Astrocyte (in vitro differentiated cells and primary cell): ENCODE data around the gene NCOA1. TPM values are rescaled to one million over a fixed set of nuclear protein-coding genes. Genes with fewer than 3 reads are reported as not detected.

Source experiments
- DNase-seq: peaks from one replicate; pipeline ENCODE4 v3.0.0-alpha.2; 2010; ENCODE audit warnings: low read depth
- FAIRE-seq: peaks from 2 replicates; lab custom pipeline; 2011; peaks lifted over from hg19 to GRCh38; lab: Jason Lieb, UNC
- H2AFZ ChIP-seq: 2 replicates; pipeline ENCODE4 v1.6.0; 2012; ENCODE audit warnings: low read depth, low read length, inconsistent platforms
- H3K27ac ChIP-seq: 2 replicates; pipeline ENCODE4 v1.5.1; 2011; ENCODE audit warnings: low read depth, low read length, inconsistent platforms
- H3K27me3 ChIP-seq: 2 replicates; pipeline ENCODE4 v1.6.0; 2011; ENCODE audit warnings: low read length, inconsistent platforms; ENCODE audit not compliant: insufficient read depth
- H3K36me3 ChIP-seq: 2 replicates; pipeline ENCODE4 v1.5.1; 2011; ENCODE audit warnings: low read length, inconsistent platforms; ENCODE audit not compliant: insufficient read depth
- H3K4me1 ChIP-seq: 2 replicates; pipeline ENCODE4 v1.5.1; 2011; ENCODE audit warnings: low read length, inconsistent platforms; ENCODE audit not compliant: insufficient read depth
- H3K4me2 ChIP-seq: 2 replicates; pipeline ENCODE4 v1.6.0; 2012; ENCODE audit warnings: low read length, inconsistent platforms
- H3K4me3 ChIP-seq: 2 replicates; pipeline ENCODE4 v1.5.1; 2011; ENCODE audit warnings: low read depth, mild to moderate bottlenecking, low read length, inconsistent platforms; ENCODE audit not compliant: insufficient read depth
- H3K79me2 ChIP-seq: 2 replicates; pipeline ENCODE4 v1.6.0; 2012; ENCODE audit warnings: mild to moderate bottlenecking, low read length, inconsistent platforms; ENCODE audit not compliant: insufficient read depth
- H3K9ac ChIP-seq: 2 replicates; pipeline ENCODE4 v1.6.0; 2012; ENCODE audit warnings: mild to moderate bottlenecking, low read length, inconsistent platforms
- H3K9me3 ChIP-seq: 2 replicates; pipeline ENCODE4 v1.5.1; 2012; ENCODE audit warnings: low read depth, mild to moderate bottlenecking, low read length, inconsistent platforms; ENCODE audit not compliant: insufficient read depth
- H4K20me1 ChIP-seq: 2 replicates; pipeline ENCODE4 v1.6.0; 2012; ENCODE audit warnings: low read length, inconsistent platforms; ENCODE audit not compliant: insufficient read depth
- H3K27ac Mint-ChIP-seq: one replicate; pipeline ENCODE4 v1.8.0; 2021; ENCODE audit warnings: mild to moderate bottlenecking, mixed read lengths; ENCODE audit not compliant: unreplicated experiment
- H3K27me3 Mint-ChIP-seq: one replicate; pipeline ENCODE4 v1.8.0; 2021; ENCODE audit warnings: low read depth, mixed read lengths; ENCODE audit not compliant: unreplicated experiment
- H3K36me3 Mint-ChIP-seq: one replicate; pipeline ENCODE4 v1.8.0; 2021; ENCODE audit warnings: low read depth, mixed read lengths; ENCODE audit not compliant: unreplicated experiment
- H3K4me1 Mint-ChIP-seq: one replicate; pipeline ENCODE4 v1.8.0; 2021; ENCODE audit warnings: low read depth, mixed read lengths; ENCODE audit not compliant: unreplicated experiment
- H3K4me3 Mint-ChIP-seq: one replicate; pipeline ENCODE4 v1.8.0; 2021; ENCODE audit warnings: mild to moderate bottlenecking, moderate library complexity, mixed read lengths; ENCODE audit not compliant: unreplicated experiment
- H3K9me3 Mint-ChIP-seq: one replicate; pipeline ENCODE4 v1.8.0; 2021; ENCODE audit warnings: mild to moderate bottlenecking, mixed read lengths; ENCODE audit not compliant: unreplicated experiment
- CTCF ChIP-seq: IDR thresholded peaks from 2 replicates; pipeline ENCODE4 v1.5.1; 2011; ENCODE audit warnings: low read depth, mild to moderate bottlenecking, inconsistent platforms, low read length, moderate library complexity; ENCODE audit not compliant: insufficient read depth
- EZH2 ChIP-seq: IDR thresholded peaks from 2 replicates; pipeline ENCODE4 v1.6.1; 2012; ENCODE audit warnings: mild to moderate bottlenecking, low read length, inconsistent platforms; ENCODE audit not compliant: insufficient read depth
- total RNA-seq: library from RNA; stranded (reverse); gene quantifications from 2 replicates; pipeline ENCODE4 v1.2.1, GENCODE V29; 2021

The NCOA1 gene
- total RNA-seq, 1 donor from 2014 or later: 14.7 TPM

GRCh38 chr2:24723191-24723590 lies 232.1 kb downstream of the NCOA1 start:
- Histone ChIP-seq H3K79me2 (no peaks in the 10 kb centered on the region), H4K20me1 (no peaks in the 10 kb centered on the region), H3K4me3 (no peak overlapping the region), H3K36me3 (no peaks in the 10 kb centered on the region), H3K9ac (no peak overlapping the region), H3K9me3 (no peaks in the 10 kb centered on the region), H2AFZ (no peak overlapping the region), H3K4me1 (peaks cover 12% of the 10 kb centered on the region), H3K27ac (no peak overlapping the region), H3K27me3 (no peaks in the 10 kb centered on the region), H3K4me2 (no peak overlapping the region)
- Mint-ChIP-seq H3K9me3 (no peaks in the 10 kb centered on the region), H3K36me3 (no peaks in the 10 kb centered on the region), H3K27me3 (no peaks in the 10 kb centered on the region), H3K27ac (no peak overlapping the region), H3K4me1 (peaks cover 10% of the 10 kb centered on the region), H3K4me3 (no peak overlapping the region)
- DNase-seq (no peak), FAIRE-seq (peak; percentile 20)
- TF ChIP-seq EZH2: no peak
- no peak for TF ChIP-seq CTCF

- Mint-ChIP-seq H3K27ac (no peak overlapping the region), H3K4me1 (peaks cover 10% of the 10 kb centered on the region)
- TF ChIP-seq CTCF (no peak), EZH2 (no peak)
Observed at GRCh38 chr2:24723665-24724064, 232.6 kb downstream of the NCOA1 start.

GRCh38 chr2:24724111-24724775 lies 233.2 kb downstream of the NCOA1 start:
- no peak overlapping the region for H3K4me3 ChIP-seq
- peak overlapping the region; percentile 5 for H3K27ac Mint-ChIP-seq
- peaks cover 12% of the 10 kb centered on the region for H3K4me1 ChIP-seq
- no peak overlapping the region for H3K4me2 ChIP-seq
- TF ChIP-seq CTCF (no peak), EZH2 (no peak)
- no peaks in the 10 kb centered on the region for H3K27me3 ChIP-seq
- no peaks in the 10 kb centered on the region for H3K36me3 Mint-ChIP-seq
- H3K4me3 Mint-ChIP-seq: no peak overlapping the region
- H2AFZ ChIP-seq: no peak overlapping the region
- FAIRE-seq: no peak
- DNase-seq: no peak
- no peaks in the 10 kb centered on the region for H3K79me2 ChIP-seq
- H3K9me3 ChIP-seq: no peaks in the 10 kb centered on the region
- no peaks in the 10 kb centered on the region for H3K36me3 ChIP-seq
- H3K9ac ChIP-seq: no peak overlapping the region
- H4K20me1 ChIP-seq: no peaks in the 10 kb centered on the region
- H3K27ac ChIP-seq: no peak overlapping the region
- no peaks in the 10 kb centered on the region for H3K27me3 Mint-ChIP-seq
- peaks cover 10% of the 10 kb centered on the region for H3K4me1 Mint-ChIP-seq
- no peaks in the 10 kb centered on the region for H3K9me3 Mint-ChIP-seq

More at GRCh38 chr2:24723665-24724064, 232.6 kb downstream of the NCOA1 start:
- Histone ChIP-seq H3K4me2 (no peak overlapping the region), H3K9ac (no peak overlapping the region), H3K79me2 (no peaks in the 10 kb centered on the region), H3K4me1 (peaks cover 12% of the 10 kb centered on the region), H3K36me3 (no peaks in the 10 kb centered on the region), H2AFZ (no peak overlapping the region), H3K27me3 (no peaks in the 10 kb centered on the region), H3K4me3 (no peak overlapping the region), H3K9me3 (no peaks in the 10 kb centered on the region), H3K27ac (no peak overlapping the region), H4K20me1 (no peaks in the 10 kb centered on the region)
- DNase-seq (no peak), FAIRE-seq (no peak)
- Mint-ChIP-seq H3K36me3 (no peaks in the 10 kb centered on the region), H3K27me3 (no peaks in the 10 kb centered on the region), H3K4me3 (no peak overlapping the region), H3K9me3 (no peaks in the 10 kb centered on the region)
